Measurements from ENCODE around the gene YPEL2.

DNA sequence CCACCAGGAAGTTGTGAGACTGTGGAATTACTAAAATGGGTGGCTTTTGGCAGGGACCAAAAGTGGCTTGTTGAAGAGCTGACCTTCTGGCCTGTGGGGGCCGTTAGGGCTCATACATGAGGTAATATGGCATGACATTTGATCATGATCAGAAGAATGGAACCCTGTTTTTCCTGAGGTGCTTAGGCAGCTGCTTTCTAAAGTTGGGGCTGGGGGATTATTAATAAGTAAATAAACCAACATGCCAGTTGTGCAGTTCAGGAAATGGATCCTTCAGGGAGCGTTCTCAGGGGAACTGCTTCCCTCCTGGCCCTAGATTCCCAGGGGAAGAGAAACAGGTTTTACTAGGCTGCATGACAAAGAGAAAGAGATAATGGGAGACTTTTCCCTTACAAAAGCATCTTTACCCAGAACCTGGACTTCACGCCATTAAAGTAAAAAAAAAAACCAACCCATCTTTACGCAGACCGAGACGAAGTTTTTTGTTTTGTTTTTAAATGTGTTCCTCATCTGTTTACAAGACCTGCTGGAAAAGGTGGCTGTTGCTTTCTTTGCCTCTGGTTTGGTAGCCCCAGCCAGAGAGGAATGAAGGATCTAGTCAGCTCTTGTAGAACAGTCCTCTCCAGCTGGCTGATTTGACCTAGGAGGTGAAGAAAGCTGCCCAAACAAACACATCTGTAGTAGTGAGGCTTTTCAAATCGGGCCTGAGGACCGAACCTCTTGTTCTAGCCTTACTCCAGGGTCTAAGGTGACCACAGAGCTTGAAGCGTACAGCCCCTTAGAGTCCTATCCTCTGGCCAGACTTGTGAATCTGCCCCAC, 22.7 kb downstream of the YPEL2 start:
- TF ChIP-seq, protein P1, sequence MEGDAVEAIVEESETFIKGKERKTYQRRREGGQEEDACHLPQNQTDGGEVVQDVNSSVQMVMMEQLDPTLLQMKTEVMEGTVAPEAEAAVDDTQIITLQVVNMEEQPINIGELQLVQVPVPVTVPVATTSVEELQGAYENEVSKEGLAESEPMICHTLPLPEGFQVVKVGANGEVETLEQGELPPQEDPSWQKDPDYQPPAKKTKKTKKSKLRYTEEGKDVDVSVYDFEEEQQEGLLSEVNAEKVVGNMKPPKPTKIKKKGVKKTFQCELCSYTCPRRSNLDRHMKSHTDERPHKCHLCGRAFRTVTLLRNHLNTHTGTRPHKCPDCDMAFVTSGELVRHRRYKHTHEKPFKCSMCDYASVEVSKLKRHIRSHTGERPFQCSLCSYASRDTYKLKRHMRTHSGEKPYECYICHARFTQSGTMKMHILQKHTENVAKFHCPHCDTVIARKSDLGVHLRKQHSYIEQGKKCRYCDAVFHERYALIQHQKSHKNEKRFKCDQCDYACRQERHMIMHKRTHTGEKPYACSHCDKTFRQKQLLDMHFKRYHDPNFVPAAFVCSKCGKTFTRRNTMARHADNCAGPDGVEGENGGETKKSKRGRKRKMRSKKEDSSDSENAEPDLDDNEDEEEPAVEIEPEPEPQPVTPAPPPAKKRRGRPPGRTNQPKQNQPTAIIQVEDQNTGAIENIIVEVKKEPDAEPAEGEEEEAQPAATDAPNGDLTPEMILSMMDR (IDR thresholded peaks at IDR 0.05), result no peak
- TF ChIP-seq ZFX (IDR thresholded peaks at IDR 0.05; ENCODE audit: borderline replicate concordance), result no peak
